ENCODE data around the gene CYTIP. TPM values are rescaled to one million over a fixed set of nuclear protein-coding genes. Genes with fewer than 3 reads are reported as not detected.

The CYTIP gene
- total and polyA plus RNA-seq, 12 donors, result 0.72 to 6.7 (median 3.2) TPM

- no peak for DNase-seq
- Histone ChIP-seq H3K4me3 (no peak overlapping the region), H3K36me3 (replicated peaks in 1 of 2) (no peaks in the 10 kb centered on the region), H3K4me1 (replicated peaks in 1 of 2) (no peaks in the 10 kb centered on the region), H3K27ac (no peak overlapping the region), H3K27me3 (no peaks in the 10 kb centered on the region), H3K9me3 (replicated peaks in 1 of 3) (no peaks in the 10 kb centered on the region)
- 46 to 72% (median 62%) methylated on average over 1 of the region's 1 CpG for WGBS, 4 donors
- intact Hi-C loops (cut with DNase I), result no loop called here
- TF ChIP-seq POLR2A (IDR thresholded peaks at IDR 0.05) (no peak), CTCF (IDR thresholded peaks at IDR 0.05) (no peak)
These were observed 17.0 kb upstream of the CYTIP start for GRCh38 chr2:157460897-157461296.

- no peak for DNase-seq
- Histone ChIP-seq H3K9me3 (replicated peaks in 1 of 3) (no peaks in the 10 kb centered on the region), H3K4me3 (no peak overlapping the region), H3K27me3 (no peaks in the 10 kb centered on the region), H3K27ac (no peak overlapping the region), H3K36me3 (replicated peaks in 1 of 2) (no peaks in the 10 kb centered on the region), H3K4me1 (replicated peaks in 1 of 2) (no peaks in the 10 kb centered on the region)
- TF ChIP-seq POLR2A (IDR thresholded peaks at IDR 0.05), result no peak
- intact Hi-C loops (cut with DNase I), result no loop called here
- WGBS, 4 donors, result 45 to 55% (median 50%) methylated on average over 3 of the region's 3 CpGs
These were observed 16.5 kb upstream of the CYTIP start for GRCh38 chr2:157460384-157460837.

- H3K4me3 ChIP-seq, result no peak overlapping the region
- DNase-seq, result no peak
- H3K36me3 ChIP-seq (replicated peaks in 1 of 2), result no peaks in the 10 kb centered on the region
- H3K9me3 ChIP-seq (replicated peaks in 1 of 3), result no peaks in the 10 kb centered on the region
- WGBS, 4 donors, result 44 to 54% (median 52%) methylated on average over 6 of the region's 6 CpGs
- H3K27ac ChIP-seq, result no peak overlapping the region
- intact Hi-C loops (cut with DNase I), result no loop called here
- H3K27me3 ChIP-seq, result no peaks in the 10 kb centered on the region
- TF ChIP-seq POLR2A (IDR thresholded peaks at IDR 0.05) (no peak), CTCF (IDR thresholded peaks at IDR 0.05) (no peak)
- no peaks in the 10 kb centered on the region for H3K4me1 ChIP-seq (replicated peaks in 1 of 2)
These were observed 15.6 kb upstream of the CYTIP start for GRCh38 chr2:157459486-157459885.

GRCh38 chr2:157447741-157448140, 3.9 kb upstream of the CYTIP start:
- Histone ChIP-seq H3K27me3 (no peaks in the 10 kb centered on the region), H3K4me1 (replicated peaks in 1 of 2) (no peaks in the 10 kb centered on the region), H3K27ac (no peak overlapping the region), H3K36me3 (replicated peaks in 1 of 2) (no peaks in the 10 kb centered on the region), H3K4me3 (no peak overlapping the region), H3K9me3 (replicated peaks in 1 of 3) (no peaks in the 10 kb centered on the region)
- WGBS, 4 donors, result 36 to 57% (median 52%) methylated on average over 1 of the region's 1 CpG
- TF ChIP-seq POLR2A (IDR thresholded peaks at IDR 0.05) (no peak), CTCF (IDR thresholded peaks at IDR 0.05) (no peak)
- DNase-seq, result no peak
- intact Hi-C loops (cut with DNase I), result no loop called here

- H3K27ac ChIP-seq, result no peak overlapping the region
These were observed 3.1 kb upstream of the CYTIP start for GRCh38 chr2:157447031-157447430.

More at GRCh38 chr2:157447031-157447430, 3.1 kb upstream of the CYTIP start:
- WGBS, 4 donors, result 29 to 41% (median 35%) methylated on average over 1 of the region's 1 CpG
- Histone ChIP-seq H3K36me3 (replicated peaks in 1 of 2) (no peaks in the 10 kb centered on the region), H3K4me3 (no peak overlapping the region), H3K27me3 (no peaks in the 10 kb centered on the region), H3K4me1 (replicated peaks in 1 of 2) (no peaks in the 10 kb centered on the region), H3K9me3 (replicated peaks in 1 of 3) (no peaks in the 10 kb centered on the region)
- no peak for TF ChIP-seq CTCF (IDR thresholded peaks at IDR 0.05)
- TF ChIP-seq POLR2A (IDR thresholded peaks at IDR 0.05), result no peak
- intact Hi-C loops (cut with DNase I), result no loop called here
- DNase-seq, result no peak

All from adrenal gland (tissue), 12 donors.